Right ventricle myocardium superior (tissue), 1 donor: ENCODE measurements around the gene STOX1. TPM values are rescaled to one million over a fixed set of nuclear protein-coding genes. Genes with fewer than 3 reads are reported as not detected.
A peak's percentile ranks its signal among the peaks of the same experiment; 100 is the strongest.
"Not testable (repeated sequence)": the region's sequence is repeated elsewhere in the genome, so short reads cannot be mapped to it uniquely, and the experiment has no call there.

Source experiments
- ATAC-seq: fragments of 200-7000 bp; cut with Tn5 transposase; one replicate; pipeline ENCODE4 v1.9.1; 2020; ENCODE audit warnings: mild to moderate bottlenecking; ENCODE audit not compliant: poor library complexity
- DNase-seq: peaks from one replicate; pipeline ENCODE4 v3.0.0-alpha.2; 2020
- intact Hi-C: fragments of 100-400 bp; cut with DNase I; formaldehyde crosslinking; loops from one replicate; pipeline ENCODE4 v1.11.2; 2022
- long read RNA-seq: library from polyadenylated mRNA; unstranded; transcript quantifications from one replicate; pipeline ENCODE4 v2.0.0, GENCODE V29; 2021
- total RNA-seq: library from RNA; stranded (reverse); fragmentation: NEBNext Ultra II Directional; extraction: Animal tissue kit (Norgen Biotek cat#: 25700); gene quantifications from one replicate; pipeline ENCODE4 v1.2.1, GENCODE V29; 2021
- donor health status: DM: no; HTN: yes; CAD: no; lungs with severe emphysema.

The STOX1 gene
- total RNA-seq, result 0.38 TPM
- long read RNA-seq, result 0 reads

GRCh38 chr10:68826764-68827591 lies at the start of gene STOX1:
Gene STOX1, plus strand, starts transcription at chr10:68827531. Its CDS starts 93 bp downstream, at chr10:68827624.
- peak; percentile 59 for DNase-seq
- intact Hi-C loops, result no loop called here

GRCh38 chr10:68781613-68782574 lies 45.4 kb upstream of the STOX1 start:
- no peak for ATAC-seq
- intact Hi-C loops, result no loop called here
- no peak for DNase-seq

More at GRCh38 chr10:68826764-68827591, at the start of gene STOX1:
- peak; percentile 84 for ATAC-seq

GRCh38 chr10:68784476-68784875 lies 42.9 kb upstream of the STOX1 start:
- DNase-seq, result no peak
- intact Hi-C loops, result no loop called here

GRCh38 chr10:68787813-68788212 lies 39.5 kb upstream of the STOX1 start:
- DNase-seq (no peak), ATAC-seq (no peak)
- intact Hi-C loops, result no loop called here

More at GRCh38 chr10:68784476-68784875, 42.9 kb upstream of the STOX1 start:
- ATAC-seq, result no peak

GRCh38 chr10:68790476-68790875 lies 36.9 kb upstream of the STOX1 start:
- DNase-seq (no peak), ATAC-seq (no peak)
- intact Hi-C loops, result no loop called here

- intact Hi-C loops, result no loop called here
- ATAC-seq (no peak), DNase-seq (no peak)
These were observed 35.2 kb upstream of the STOX1 start for GRCh38 chr10:68792115-68792514.

- DNase-seq, result no peak
- ATAC-seq, result no peak
- intact Hi-C loops, result no loop called here
These were observed 31.3 kb upstream of the STOX1 start for GRCh38 chr10:68795886-68796532.

GRCh38 chr10:68796605-68797004 lies 30.7 kb upstream of the STOX1 start:
- DNase-seq, result no peak
- no peak for ATAC-seq

GRCh38 chr10:68800211-68800610 lies 27.1 kb upstream of the STOX1 start:
- intact Hi-C loops, result no loop called here
- ATAC-seq (no peak), DNase-seq (no peak)

More at GRCh38 chr10:68796605-68797004, 30.7 kb upstream of the STOX1 start:
- intact Hi-C loops, result no loop called here

GRCh38 chr10:68804692-68805091 lies 22.6 kb upstream of the STOX1 start:
- ATAC-seq (no peak), DNase-seq (no peak)
- intact Hi-C loops, result no loop called here

- intact Hi-C loops, DNase-seq, ATAC-seq: not testable (repeated sequence)
These were observed 16.5 kb upstream of the STOX1 start for GRCh38 chr10:68810830-68811229.

- ATAC-seq (no peak), DNase-seq (no peak)
- intact Hi-C loops, result no loop called here
These were observed 15.9 kb upstream of the STOX1 start for GRCh38 chr10:68811314-68812009.

GRCh38 chr10:68812420-68812819 lies 14.9 kb upstream of the STOX1 start:
- intact Hi-C loops, result no loop called here
- DNase-seq (no peak), ATAC-seq (no peak)

GRCh38 chr10:68813559-68813958 lies 13.8 kb upstream of the STOX1 start:
- DNase-seq (no peak), ATAC-seq (no peak)
- intact Hi-C loops, result no loop called here

- intact Hi-C loops, result no loop called here
- DNase-seq (no peak), ATAC-seq (no peak)
These were observed 10.4 kb upstream of the STOX1 start for GRCh38 chr10:68816796-68817412.

GRCh38 chr10:68820359-68820758 lies 7.0 kb upstream of the STOX1 start:
- ATAC-seq, intact Hi-C loops, DNase-seq: not testable (repeated sequence)

GRCh38 chr10:68822626-68823025 lies 4.7 kb upstream of the STOX1 start:
- DNase-seq, intact Hi-C loops, ATAC-seq: not testable (repeated sequence)

- DNase-seq, intact Hi-C loops: not testable (repeated sequence)
- peak; percentile 49 for ATAC-seq
These were observed 245 bp downstream of the STOX1 start for GRCh38 chr10:68827592-68827959.
